ENCODE results near the gene ZNF750.
A peak's percentile ranks its signal among the peaks of the same experiment; 100 is the strongest.

Gene ZNF750
- total RNA-seq = 0 reads per million in 2 experiments

DNA sequence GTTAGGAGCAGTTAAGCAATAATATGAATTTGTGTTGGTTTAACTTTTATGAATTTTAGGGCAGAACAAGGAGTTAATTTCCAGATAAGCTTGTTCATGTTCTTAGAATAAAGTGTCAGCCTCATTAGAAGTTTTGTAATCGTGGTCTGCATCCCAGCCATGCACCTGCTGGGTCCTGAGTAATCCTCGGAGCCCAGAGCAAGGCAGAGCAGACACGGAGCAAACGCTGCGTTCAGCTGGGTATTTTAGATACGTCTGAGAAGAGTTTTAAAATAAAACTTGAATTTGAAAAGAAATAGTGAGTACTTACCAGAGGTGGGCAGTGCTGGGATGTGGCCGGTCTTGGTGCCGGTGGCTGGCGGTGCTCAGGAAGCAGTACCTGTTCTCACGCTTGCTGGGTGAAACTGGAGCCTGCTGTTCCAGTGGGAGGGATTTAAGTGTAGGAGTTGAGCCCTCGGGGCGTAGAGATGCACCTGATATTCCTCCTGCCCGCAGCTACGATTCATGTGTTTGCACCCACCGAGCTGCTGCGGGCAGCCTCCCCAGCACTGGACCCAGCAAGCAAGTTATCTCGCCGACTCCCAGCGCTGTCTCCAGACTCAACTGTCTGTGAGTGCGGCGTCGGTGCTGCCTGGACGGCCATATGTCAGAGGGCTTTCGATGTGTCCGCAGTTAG, at the start of gene ZNF750:
TSS of gene ZNF750 (minus strand) at position 406 of the 676 bp plus-strand sequence. CDS start 7,568 bp downstream, outside the sequence.
- no peak for DNase-seq (ENCODE audit: low read depth)

DNA sequence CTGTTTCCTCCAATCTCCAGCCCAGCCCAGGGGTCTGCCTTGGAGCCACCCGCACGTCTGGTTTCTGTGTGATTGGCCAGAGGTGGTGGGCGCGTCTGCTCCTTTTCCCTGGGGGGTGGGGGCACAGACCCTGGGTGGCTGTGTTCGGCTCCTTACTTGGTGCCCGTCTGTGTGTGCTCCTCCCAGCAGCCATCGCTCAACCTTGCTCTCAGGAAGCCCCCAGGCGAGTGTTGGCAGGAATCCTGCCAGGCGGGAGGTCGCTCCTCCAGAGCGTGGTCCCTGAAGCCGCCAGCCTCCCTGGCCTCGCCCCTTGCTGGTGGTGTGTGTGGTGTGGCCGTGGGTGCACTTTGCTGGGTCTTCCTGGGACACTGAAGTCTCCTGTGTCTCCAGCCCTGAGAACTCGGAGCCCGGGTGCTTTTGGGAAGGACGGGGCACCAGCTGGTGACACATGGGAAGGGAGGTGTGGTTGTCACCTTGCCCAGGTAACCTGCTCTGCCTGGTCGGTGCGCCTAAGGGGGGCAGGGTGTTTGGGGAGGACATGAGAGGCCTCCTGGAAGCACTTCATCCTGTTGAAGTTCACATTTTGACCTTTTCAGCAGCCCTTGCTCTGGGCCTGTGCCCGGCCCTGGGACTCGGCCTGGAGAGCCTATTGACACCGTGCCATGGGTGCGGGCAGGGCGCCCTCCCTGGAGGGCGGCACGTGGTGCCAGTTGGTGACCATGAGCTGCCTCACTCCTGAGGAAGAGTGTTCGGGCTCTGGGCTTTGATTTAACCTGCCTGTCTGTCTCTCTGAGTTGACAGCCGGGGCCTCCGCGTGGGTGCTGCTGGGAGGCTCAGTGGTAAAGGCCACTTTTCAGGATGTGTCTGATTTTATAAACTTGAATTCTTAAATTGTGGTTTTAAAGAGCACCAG, 49.0 kb upstream of the ZNF750 start:
- no peak for DNase-seq (ENCODE audit: low read depth)

DNA sequence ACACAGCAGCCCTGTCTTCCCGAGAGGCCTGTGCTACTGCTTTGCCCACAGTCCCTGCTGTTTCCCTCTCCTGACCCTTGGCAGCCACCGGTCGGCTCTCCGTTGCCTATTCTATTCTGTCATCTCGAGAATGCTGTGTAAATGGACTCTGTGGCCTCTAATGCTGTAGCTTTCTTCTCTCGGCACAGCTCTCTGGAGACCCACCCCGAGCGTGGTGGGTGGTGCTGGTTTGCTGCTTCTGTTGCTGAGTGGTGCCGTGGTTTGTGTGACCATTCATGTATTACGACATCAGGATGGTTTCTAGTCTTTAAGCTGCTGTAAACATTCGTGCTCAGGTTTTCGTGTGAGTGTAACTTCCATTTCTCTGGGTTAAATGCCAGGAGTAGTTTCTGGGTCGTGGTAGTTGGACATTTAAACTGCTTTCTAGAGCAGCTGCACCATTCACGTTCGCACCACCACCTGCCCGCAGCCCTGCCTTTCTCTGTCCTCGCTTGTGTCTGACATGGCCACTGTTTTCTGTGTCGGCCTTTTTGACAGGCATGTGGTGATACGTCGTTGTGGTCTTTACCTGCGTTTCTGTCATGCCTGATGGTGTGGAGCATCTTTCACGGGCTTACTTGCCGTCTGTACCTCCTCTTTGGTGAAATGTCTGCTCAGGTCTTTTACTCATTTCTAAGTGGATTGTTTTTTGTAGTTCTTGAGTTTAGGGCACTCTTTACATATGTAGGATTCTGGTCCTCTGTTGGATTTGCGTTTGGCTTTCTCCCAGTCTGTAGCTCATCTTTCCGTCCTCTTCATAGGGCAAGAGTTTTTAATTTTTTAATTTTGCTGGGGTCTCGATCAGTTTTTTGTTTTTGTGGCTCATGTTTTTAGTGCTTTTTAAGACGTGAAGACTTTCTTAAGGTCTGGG, 47.7 kb upstream of the ZNF750 start:
- DNase-seq (ENCODE audit: low read depth) = no peak

DNA sequence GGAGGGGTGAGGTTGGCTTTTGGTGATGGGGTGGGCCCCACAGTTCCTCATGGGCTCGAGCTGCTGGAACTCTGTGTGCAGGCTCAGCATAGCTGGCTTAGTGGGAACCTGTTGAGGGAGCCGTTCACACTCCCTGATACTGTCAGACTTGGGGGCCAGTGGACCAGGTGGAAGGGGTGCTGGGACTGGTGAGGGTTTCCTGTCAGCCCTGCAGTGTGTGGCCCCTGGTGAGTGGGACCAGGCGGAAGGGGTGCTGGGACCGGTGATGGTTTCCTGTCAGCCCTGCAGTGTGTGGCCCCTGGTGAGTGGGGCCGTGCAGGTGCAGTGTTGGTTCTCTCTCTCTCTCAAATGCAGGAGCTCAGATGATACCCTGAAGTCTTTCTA, 45.1 kb upstream of the ZNF750 start:
- no peak for DNase-seq (ENCODE audit: low read depth)

DNA sequence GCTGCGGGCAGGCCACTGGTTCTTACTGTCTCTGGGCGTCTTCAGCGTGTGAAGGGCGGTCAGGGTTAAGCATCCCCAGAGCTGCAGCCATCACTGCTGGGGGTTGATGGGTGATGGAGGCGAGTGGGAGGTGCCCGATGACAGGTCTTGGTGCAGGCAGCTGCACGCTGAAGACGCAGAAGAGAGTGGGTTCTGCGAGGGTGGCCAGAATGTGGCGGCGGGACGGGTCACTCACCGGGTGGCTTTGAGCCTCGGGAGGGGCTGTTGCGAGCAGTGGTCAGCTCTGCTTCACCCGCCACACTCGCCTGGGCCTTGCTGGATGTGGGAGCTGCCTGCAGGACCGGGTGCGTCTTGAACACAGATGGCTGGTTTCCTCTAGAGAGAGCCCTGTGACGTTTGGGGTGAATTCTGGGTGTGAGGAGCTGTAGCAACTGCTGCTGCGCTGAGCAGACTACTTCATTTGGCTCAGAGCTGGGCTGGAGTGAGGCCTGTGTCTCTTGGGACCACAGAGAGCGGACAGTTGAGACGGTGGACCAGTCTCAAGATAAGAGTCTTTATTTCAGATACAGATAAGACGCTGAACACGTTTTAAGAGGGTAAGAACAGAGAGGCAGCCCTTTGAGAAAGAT, 44.6 kb upstream of the ZNF750 start:
- no peak for DNase-seq (ENCODE audit: low read depth)

DNA sequence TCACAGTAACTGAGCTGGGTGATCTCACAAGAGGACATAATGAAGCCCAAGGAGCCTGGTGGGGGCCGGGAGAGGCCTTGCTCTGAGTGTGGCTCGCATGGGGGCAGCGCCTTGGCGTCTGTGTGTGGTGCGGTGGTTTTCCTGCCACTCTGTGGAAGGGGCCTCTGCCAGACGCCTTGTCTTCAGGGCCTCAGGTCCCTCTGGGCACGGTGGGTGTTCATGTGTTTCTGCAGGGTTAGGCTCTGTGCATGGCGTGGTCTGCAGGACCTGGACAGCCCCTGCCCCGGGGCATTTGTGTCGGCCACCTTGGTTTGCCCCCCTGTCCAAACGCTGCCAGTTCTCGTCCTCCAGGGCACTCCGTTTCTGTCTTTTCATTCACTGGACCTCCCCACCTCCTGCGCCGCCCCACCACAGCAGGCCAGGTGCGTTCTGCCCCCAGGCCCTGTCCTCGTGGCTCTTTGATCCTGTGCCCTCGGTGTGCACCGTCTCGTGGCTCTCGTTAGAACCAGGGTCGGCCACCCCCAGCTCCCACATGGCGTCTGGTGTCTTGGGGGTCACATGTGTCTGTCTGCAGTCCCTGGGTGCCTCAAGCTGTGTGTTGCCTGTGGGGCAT, 43.7 kb upstream of the ZNF750 start:
- no peak for DNase-seq (ENCODE audit: low read depth)

DNA sequence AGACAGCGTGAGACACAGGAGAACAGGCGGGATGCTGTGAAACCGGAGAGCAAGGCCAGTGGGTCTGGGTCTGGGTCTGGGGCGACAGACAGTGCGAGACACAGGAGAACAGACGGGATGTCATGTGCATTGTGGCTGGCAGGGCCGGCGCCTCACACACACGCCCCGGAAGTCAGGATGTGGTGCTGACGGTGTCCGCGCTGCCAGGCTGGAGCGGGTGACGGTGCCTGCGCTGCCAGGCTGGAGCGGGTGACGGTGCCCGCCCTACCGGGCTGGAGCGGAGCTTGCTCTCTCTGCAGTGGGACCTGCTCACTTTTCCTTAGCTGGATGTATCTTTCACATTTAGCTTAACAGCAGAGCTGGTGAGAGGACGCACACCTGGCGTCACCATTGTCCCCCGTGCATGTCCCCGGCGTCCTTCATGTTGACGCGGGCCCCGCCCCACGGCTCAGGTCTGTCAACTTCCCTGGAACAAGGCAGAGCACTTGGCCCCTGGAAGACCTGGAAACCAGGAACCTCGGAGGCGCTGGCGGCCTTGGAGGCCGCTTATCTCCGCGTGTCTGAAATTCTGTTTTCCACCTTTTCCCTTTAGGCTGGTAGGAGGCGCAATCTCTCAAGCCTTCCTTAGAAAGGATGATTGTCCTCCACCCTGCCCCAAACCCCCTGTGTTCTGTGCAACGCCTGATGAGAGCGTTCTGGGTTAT, 43.0 kb upstream of the ZNF750 start:
- peak; percentile 76 for DNase-seq (ENCODE audit: low read depth)

DNA sequence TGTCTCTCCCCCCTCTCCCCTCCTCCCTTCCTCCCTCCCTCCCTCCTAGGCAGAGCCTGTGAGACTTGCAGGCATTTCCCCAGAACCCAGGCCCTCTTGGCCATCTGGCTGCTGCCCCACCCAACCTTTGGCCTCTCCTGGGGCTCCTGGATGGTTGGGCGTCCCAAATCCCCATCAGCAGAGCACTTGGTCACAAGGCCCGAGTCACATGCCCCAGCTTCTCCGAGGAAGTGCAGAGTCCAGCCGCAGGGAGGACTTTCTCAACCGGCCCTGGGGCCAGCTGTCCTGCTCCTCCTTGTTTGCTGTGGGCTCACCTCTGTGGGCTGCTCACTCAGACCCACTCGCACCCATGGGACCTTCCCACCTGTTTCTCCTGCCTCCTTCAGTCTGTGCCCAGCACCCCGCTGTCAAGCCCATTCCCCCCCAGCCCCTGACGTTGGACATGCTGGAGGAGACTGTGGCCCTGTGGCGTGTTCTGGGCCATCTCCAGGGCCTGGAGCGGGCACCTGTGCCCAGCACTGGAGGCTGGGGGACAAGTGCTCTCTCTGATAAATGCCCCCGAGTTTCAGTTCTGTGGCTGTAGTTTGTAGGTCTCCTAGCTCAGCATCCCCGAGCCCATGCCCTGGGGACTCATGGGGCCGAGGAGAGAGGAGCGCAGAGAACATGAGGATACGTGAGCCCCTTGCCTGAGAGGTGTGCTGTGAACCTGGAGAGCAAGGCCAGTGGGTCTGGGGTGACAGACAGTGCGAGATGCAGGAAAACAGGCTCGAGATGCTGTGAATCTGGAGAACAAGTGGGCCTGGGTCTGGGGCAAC, 42.3 kb upstream of the ZNF750 start:
- DNase-seq (ENCODE audit: low read depth) = no peak

DNA sequence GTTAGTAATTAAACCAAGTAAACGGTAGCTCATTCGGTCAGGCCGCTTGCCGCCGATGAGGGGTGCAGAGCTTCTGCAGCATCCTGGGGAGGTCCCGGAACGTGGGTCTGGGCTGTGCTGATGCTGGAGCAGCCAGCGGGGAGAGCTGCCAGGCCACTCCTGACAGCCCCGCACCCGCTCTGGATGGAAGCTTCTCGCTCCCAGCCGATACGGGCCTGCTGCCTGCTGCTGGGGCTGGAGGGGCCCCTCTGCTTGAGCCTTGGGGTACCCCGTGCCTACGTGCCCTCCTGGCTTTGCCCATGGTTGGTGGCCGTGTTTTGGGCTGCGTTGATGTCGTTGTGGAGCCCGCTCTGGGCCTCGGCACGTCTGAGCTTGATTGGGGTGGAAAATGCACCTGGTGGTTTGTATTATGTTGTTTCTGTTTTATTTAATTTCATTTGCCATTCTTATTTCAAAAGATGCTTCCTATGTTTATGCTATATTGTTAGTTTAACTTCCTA, 41.6 kb upstream of the ZNF750 start:
- DNase-seq (ENCODE audit: low read depth) = no peak

DNA sequence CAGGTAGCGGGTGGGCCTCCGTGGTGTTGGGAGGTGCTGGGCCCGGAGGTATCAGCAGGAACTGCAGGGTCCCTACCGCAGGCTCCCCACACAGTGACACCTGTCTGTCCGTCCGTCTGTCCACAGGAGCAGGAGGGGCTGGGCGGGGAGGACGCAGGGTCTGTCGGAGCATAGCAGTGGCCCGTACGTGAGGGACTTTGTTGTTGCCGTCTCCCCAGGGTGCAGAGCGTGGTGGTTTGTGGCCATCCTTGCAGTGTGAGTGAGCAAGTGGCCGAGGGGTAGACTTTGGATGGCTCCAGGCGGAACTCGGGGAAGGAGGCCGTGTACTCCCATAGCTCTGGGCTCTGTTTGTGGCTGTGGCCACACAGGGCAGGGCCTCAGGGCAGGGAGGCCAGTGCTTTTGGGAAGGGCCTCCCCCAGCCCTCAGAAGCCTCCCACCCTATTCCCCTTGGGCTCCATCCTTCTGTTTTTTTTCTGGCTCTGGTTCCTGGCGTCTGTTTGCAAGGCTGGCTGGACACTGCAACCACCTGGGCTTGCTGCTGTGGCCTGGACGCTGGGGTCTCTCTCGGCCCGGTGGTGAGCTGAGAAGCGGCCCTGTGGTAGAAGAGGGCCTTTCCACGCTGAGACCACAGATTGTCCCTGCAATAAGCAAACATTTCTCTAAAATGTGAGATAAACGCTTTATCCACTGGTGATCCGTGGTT, 41.0 kb upstream of the ZNF750 start:
- no peak for DNase-seq (ENCODE audit: low read depth)

DNA sequence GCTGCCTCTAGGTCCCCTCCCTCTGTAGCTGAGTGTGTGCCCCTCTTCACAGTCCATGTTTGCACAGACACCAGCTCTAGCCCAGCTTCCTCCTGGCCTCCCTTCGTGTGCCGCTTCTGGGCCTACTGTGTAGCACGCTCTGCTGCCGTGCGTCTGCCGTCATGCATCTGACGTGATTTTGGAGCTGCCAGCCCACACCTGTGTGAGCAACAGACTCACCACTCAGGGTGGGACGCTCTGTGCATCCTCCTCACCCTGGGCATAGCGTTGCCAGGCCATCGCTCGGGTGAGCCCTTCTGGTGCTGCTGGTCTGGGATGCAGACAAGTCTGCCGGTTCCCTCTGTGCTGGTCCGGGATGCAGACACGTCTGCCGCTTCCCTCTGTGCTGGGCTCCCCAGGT, 39.4 kb upstream of the ZNF750 start:
- no peak for DNase-seq (ENCODE audit: low read depth)

DNA sequence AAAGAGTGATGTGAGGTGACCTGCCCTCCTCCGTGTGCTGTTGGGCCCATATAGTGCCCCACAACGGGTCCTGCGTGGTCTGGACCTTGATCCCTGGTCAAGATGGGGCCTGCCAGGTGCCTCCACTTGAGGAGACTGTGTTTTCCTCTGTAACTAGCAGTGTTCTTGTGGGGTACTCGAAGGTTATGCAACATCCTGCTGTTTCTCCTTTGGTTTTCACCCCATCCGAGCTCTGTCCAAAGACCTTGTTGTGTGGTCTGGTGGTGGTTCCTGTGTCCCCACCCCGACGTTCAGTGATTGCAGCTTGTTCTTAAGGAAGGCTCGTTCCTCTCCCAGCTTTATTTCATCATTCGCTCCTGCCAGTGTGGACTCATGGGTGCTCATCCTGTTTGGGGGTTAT, 38.7 kb upstream of the ZNF750 start:
- no peak for DNase-seq (ENCODE audit: low read depth)

DNA sequence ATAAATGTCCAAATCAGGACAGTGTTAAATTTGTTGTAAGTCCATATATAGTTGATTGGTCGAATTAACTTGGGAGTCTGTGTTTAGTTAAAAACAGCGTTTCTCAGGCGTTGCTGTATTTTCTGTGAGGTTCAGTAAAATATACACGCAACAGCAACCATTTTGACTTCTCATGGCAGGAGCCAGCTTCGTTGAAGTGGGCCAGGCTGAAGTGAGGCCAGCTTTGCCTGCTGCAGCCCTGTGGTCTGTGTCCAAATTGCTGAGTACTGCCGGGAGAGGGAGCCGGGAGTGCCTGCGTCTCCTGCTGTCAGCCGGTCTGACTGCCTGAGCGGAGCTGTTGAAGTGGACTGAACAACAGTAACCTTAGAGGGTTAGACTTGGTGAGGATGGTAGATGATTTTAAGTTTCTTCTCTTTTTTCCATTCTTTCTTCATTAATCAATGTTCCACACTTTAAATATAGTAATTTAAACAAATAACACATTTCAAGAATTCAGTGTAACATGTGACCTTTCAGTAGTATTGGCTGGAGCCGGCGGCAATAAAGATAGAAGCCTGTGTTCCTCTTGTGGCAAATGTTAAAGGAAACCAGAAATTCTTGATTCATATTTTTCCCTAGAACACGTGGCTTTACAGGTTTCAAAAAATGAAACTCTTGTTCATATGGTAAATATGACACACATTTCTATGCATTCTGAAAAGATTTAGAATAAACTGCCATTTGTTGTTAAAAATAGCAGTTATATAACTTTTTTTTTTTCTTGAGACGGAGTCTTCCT, 37.0 kb upstream of the ZNF750 start:
- no peak for DNase-seq (ENCODE audit: low read depth)

DNA sequence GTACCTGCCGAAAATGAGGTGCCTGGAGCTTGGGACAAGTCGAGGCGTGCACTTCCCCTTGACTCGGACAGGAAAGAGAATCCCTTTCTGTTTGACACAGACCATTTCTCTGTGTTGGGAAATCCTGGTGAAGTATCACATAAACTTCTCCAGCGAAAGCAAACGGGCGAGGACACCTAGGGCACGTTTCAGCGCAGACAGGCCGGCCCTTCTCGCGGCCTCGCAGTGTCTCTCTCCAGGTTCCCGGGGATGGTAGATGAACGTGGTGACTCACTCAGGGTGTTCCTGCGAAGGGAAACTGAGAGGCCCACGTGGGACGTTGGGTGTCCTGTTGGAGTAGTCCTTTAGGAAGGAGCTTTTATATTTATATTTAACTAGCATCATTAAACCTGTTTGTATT, 36.3 kb upstream of the ZNF750 start:
- no peak for DNase-seq (ENCODE audit: low read depth)

DNA sequence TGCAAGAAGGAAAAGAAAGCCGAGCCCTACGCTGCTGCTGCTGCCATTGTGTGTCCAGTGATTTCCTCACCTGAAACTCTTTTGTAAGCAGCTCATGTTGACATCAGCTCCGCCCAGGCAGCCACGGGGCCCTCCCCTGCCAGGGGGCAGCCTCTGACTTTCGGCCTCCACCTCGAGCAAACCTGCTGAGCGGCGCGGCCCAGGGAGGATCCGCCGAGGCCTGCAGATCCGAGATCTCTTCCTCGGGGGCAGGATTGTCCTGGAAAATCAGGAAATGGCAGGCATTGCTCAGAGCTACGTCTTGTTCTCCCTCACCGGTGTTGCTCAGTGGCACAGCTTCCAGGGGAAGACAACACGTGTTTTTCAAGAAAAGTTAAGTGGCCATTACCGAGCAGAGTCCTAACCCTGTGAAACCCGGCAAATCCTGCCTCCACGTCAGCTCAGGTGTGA, 35.6 kb upstream of the ZNF750 start:
- DNase-seq (ENCODE audit: low read depth) = no peak

DNA sequence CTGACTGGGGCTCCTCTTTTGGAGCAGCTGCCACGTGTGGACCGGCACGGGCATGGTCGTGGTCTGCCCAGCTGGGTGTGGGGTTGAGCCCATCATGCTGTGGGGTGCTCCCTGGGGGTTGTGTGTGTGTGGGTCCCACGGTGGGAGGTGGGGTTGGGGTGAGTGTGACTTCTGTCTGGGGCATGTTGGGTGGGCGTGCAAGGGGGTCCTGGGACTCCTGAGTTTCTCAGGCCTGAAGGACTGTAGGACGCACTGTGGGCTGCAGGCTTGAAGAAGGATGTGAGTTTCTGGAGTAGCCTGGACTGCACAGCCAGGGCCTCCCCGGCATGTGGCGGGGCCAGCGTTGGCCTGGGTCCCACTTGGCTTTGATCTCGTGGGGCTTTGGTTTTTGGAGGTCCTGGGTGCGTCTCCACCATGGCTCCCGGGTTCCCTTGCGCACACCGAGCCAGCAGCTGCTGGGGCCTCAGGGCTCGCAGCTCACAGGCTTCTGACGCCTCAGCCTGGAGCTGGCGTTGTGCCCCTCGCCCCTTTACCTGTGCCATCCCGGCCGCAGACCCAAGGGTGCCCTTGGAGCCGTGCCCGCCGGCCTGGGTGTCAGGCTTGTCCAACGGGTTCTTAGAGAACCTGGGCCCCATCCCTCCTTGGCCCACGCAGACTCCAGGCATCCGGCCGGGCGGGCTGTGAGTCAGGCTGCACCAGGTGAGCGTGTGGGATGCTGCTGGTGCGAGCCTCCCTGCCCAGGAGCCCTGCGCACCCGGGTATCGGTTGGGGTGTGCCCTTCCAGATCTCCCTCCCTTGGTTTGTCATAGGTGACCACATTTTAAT, 34.4 kb upstream of the ZNF750 start:
- no peak for DNase-seq (ENCODE audit: low read depth)

DNA sequence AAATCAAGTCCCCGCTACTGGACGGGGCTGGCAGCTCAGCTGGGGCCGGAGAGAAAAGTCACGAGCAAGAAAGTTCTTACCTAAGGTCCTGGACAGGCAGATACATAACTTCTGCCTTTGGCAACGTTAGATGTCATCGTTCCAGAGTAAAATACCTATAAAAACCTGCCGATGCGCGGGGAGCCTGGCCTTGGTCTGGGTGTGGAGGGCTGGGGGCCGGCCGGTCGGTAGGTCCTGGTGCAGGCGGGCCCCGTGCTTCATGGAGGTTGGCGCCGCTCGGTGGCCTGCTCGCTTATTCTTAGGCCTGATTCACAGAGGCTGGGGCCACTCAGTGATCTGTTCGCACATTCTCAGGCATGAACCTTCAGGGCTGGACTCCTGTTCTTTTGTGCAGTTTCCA, 33.7 kb upstream of the ZNF750 start:
- no peak for DNase-seq (ENCODE audit: low read depth)

All from T follicular helper cell (primary cell).